ENCODE results near the gene MASP1.

The MASP1 gene

GRCh38 chr3:187230011-187230410, 61.5 kb downstream of the MASP1 start:
- Mint-ChIP-seq H3K4me1 (no peaks in the 10 kb centered on the region), H3K4me3 (no peak overlapping the region)
- DNase-seq = no peak

GRCh38 chr3:187228740-187229139, 62.8 kb downstream of the MASP1 start:
- no peak for ATAC-seq
- no peak overlapping the region for H3K4me3 Mint-ChIP-seq
- H3K27ac Mint-ChIP-seq = peak overlapping the region in 1 of 2 donors; percentile 38
- DNase-seq = no peak
- no peaks in the 10 kb centered on the region for H3K4me1 Mint-ChIP-seq
- H3K9me3 Mint-ChIP-seq = no peaks in the 10 kb centered on the region
- H3K27me3 Mint-ChIP-seq = peaks cover 24% of the 10 kb centered on the region

More at GRCh38 chr3:187230011-187230410, 61.5 kb downstream of the MASP1 start:
- Mint-ChIP-seq H3K27ac (no peak overlapping the region), H3K27me3 (peaks cover 23% of the 10 kb centered on the region), H3K9me3 (no peaks in the 10 kb centered on the region)
- no peak for ATAC-seq

DNA sequence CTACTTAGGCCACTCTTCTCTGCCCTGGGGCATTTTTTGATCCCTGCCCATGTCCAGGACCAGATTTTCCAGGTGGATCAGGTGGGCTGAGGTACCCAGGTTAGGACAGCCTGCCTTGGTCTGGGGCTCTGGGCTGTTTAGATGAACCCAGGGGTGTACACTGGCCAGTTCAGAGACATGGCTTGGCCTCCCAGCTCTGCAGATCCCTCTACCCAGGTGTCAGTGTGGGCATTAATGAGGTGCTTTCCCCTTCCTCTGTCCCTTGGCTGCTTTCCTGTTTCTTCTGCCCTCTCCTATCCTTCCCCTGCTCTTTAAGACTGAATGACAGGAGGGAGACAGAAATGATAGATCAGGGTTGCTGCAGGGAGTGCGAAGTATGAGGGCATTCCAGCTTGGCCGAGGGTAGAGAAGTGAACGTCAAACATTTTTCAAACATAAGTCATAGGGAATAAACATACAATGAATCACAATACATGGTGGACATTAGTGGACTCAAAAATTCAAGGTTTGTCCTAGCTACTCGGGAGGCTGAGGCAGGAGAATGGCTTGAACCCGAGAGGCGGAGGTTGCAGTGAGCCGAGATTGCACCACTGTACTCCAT, 63.8 kb downstream of the MASP1 start:
- DNase-seq (no peak), ATAC-seq (no peak)
- peaks cover 24% of the 10 kb centered on the region for H3K27me3 Mint-ChIP-seq
- H3K4me3 Mint-ChIP-seq = no peak overlapping the region
- no peak overlapping the region for H3K27ac Mint-ChIP-seq
- no peaks in the 10 kb centered on the region for H3K9me3 Mint-ChIP-seq
- no peaks in the 10 kb centered on the region for H3K4me1 Mint-ChIP-seq

GRCh38 chr3:187223799-187224198, 67.7 kb downstream of the MASP1 start:
- DNase-seq (no peak), ATAC-seq (no peak)

DNA sequence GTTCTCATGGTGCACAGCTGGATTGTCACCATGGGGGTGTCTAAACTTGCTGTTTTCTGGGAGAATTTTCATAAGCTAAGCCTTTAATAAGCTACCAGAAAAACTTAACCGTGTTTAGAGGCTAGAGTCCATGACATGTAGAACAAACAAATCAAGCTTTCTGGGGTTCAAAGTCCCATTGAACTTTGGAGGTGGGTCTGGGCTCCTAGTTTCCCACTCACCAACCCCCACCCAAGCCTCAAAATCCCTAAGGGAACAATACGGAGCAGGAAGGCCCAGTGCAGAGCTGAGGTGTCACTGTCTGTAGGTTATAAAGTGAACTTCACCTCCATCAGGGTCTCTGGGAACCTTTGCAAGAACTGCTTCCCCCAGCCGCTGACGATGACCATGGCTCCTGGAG, 68.7 kb downstream of the MASP1 start:
- Mint-ChIP-seq H3K27ac (no peak overlapping the region), H3K4me1 (no peaks in the 10 kb centered on the region), H3K9me3 (no peaks in the 10 kb centered on the region), H3K27me3 (peaks cover 11% of the 10 kb centered on the region), H3K4me3 (no peak overlapping the region)
- ATAC-seq (no peak), DNase-seq (no peak)

More at GRCh38 chr3:187223799-187224198, 67.7 kb downstream of the MASP1 start:
- Mint-ChIP-seq H3K9me3 (no peaks in the 10 kb centered on the region), H3K4me1 (no peaks in the 10 kb centered on the region), H3K27me3 (peaks cover 17% of the 10 kb centered on the region), H3K27ac (no peak overlapping the region), H3K4me3 (no peak overlapping the region)

DNA sequence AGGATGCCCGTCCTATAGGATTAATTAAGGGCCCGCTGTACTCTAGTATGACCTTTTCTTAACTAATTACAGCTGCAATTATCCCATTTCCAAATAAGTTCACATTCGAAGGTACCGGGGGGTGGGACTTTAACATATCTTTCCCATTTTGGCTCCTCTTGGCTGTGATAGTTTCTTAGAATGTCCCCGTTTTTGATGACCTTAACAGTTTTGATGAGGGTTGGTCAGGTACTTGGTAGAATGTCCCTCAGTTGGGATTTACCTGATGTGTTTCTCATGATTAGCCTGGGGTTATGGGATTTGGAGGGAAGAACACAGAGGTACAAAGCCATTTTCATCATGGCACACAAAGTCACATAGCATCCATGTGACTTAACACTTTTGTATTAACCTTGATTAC, 76.1 kb downstream of the MASP1 start:
- no peak overlapping the region for H3K4me3 Mint-ChIP-seq
- no peaks in the 10 kb centered on the region for H3K27me3 Mint-ChIP-seq
- no peaks in the 10 kb centered on the region for H3K4me1 Mint-ChIP-seq
- no peak overlapping the region for H3K27ac Mint-ChIP-seq
- no peaks in the 10 kb centered on the region for H3K9me3 Mint-ChIP-seq
- DNase-seq (no peak), ATAC-seq (no peak)

DNA sequence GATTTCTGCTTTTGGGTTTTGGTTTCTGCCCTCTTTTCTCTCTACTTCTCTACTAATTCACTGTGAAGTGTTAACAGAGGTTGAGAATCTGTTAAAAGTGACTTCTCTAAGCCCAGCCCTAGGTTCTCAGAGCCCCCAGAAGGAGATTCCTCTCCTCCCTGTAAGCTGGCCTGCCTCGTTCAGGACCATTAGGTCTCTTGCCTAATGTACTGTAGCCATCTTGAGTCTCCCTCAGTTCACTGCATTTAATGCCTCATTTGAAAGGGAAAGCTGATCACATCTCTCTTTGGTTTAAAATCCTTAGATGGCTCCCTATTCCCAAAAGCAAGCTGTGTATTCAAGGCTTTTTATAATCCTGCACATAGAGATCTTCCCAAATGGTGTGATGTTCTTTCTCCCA, 77.9 kb downstream of the MASP1 start:
- ATAC-seq (no peak), DNase-seq (no peak)
- Mint-ChIP-seq H3K9me3 (no peaks in the 10 kb centered on the region), H3K27me3 (no peaks in the 10 kb centered on the region), H3K4me1 (no peaks in the 10 kb centered on the region), H3K27ac (no peak overlapping the region), H3K4me3 (no peak overlapping the region)

- Mint-ChIP-seq H3K4me1 (no peaks in the 10 kb centered on the region), H3K9me3 (peaks cover 0 to 3% of the 10 kb centered on the region in 2 donors), H3K27me3 (no peaks in the 10 kb centered on the region), H3K27ac (no peak overlapping the region), H3K4me3 (no peak overlapping the region)
- no peak for DNase-seq
- ATAC-seq = no peak
Measured at GRCh38 chr3:187212705-187213104, 78.8 kb downstream of the MASP1 start.

DNA sequence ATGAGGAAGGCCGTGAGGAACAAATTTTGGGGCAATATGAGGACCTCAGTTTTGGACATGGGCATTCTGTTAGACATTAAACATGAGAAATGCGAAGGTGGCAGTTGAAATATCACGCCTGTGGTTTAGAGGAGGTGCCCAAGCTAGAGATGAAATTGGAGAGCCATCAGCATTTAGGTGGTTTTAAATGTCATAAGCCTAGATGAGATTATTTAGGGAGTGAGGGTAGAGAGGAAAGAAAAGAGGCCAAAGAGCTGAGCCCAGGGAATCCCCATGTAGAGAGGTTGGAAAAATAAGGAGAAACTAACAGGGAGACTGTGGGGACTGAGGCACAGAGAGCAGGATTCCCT, 79.4 kb downstream of the MASP1 start:
- DNase-seq = no peak
- peaks cover 0 to 4% of the 10 kb centered on the region in 2 donors for H3K9me3 Mint-ChIP-seq
- H3K27me3 Mint-ChIP-seq = no peaks in the 10 kb centered on the region
- no peak overlapping the region for H3K4me3 Mint-ChIP-seq
- H3K27ac Mint-ChIP-seq = peak overlapping the region in 1 of 2 donors; percentile 50
- H3K4me1 Mint-ChIP-seq = no peaks in the 10 kb centered on the region
- no peak for ATAC-seq

GRCh38 chr3:187211532-187212195, 79.9 kb downstream of the MASP1 start:
- ATAC-seq = no peak
- no peaks in the 10 kb centered on the region for H3K4me1 Mint-ChIP-seq
- no peak overlapping the region for H3K4me3 Mint-ChIP-seq
- H3K9me3 Mint-ChIP-seq = peaks cover 0 to 4% of the 10 kb centered on the region in 2 donors
- no peak for DNase-seq
- no peaks in the 10 kb centered on the region for H3K27me3 Mint-ChIP-seq
- H3K27ac Mint-ChIP-seq = no peak overlapping the region

DNA sequence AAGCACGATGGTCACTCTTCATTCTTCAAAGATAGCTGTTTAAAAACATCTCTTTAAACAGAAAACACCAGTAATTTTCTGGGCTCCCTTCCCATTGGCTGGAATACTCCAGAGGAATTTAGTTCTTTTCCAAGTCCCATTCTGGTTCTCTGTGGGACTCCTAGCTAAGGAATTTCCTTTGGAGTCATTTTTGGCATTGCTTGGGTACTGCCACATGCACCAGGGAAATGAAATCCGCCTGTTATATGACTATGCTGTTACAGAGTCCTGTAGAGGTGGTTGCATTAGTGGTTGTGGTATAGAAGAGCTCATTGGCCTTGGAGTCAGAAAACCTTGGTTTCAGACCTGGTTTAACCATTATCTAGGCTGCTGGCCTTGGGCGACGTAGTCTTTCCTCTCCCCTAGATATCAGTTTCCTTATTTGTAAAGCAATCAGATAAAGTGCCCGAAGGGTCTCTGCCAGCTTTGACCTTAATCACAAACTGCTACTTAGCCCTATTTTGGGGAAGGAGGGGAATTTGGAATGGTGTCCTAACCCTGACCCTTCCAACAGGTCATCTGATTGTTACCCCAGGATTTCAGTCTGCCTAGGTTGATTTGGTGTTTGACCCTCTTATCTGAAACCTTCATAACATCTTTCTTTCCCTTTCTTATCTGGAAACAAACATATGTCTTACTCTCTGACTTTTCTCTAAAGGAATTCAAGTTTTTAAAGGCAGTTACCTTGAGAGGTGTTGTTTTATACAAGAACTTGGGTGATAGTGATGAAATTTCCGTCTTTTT, 80.8 kb downstream of the MASP1 start:
- H3K4me3 Mint-ChIP-seq = no peak overlapping the region
- H3K4me1 Mint-ChIP-seq = no peaks in the 10 kb centered on the region
- H3K9me3 Mint-ChIP-seq = peaks cover 0 to 4% of the 10 kb centered on the region in 2 donors
- DNase-seq (no peak), ATAC-seq (no peak)
- H3K27ac Mint-ChIP-seq = no peak overlapping the region
- no peaks in the 10 kb centered on the region for H3K27me3 Mint-ChIP-seq

GRCh38 chr3:187210091-187210490, 81.4 kb downstream of the MASP1 start:
- no peak for ATAC-seq
- Mint-ChIP-seq H3K27ac (no peak overlapping the region), H3K4me3 (no peak overlapping the region)

GRCh38 chr3:187209491-187209890, 82.0 kb downstream of the MASP1 start:
- Mint-ChIP-seq H3K4me3 (no peak overlapping the region), H3K4me1 (no peaks in the 10 kb centered on the region), H3K27ac (no peak overlapping the region), H3K27me3 (peaks cover 11% of the 10 kb centered on the region), H3K9me3 (peaks cover 0 to 4% of the 10 kb centered on the region in 2 donors)
- ATAC-seq (no peak), DNase-seq (no peak)

More at GRCh38 chr3:187210091-187210490, 81.4 kb downstream of the MASP1 start:
- DNase-seq = no peak
- Mint-ChIP-seq H3K4me1 (no peaks in the 10 kb centered on the region), H3K9me3 (peaks cover 0 to 4% of the 10 kb centered on the region in 2 donors), H3K27me3 (peaks cover 6% of the 10 kb centered on the region)

GRCh38 chr3:187208159-187208558, 83.4 kb downstream of the MASP1 start:
- ATAC-seq = no peak
- peaks cover 11% of the 10 kb centered on the region for H3K27me3 Mint-ChIP-seq
- H3K4me1 Mint-ChIP-seq = no peaks in the 10 kb centered on the region

DNA sequence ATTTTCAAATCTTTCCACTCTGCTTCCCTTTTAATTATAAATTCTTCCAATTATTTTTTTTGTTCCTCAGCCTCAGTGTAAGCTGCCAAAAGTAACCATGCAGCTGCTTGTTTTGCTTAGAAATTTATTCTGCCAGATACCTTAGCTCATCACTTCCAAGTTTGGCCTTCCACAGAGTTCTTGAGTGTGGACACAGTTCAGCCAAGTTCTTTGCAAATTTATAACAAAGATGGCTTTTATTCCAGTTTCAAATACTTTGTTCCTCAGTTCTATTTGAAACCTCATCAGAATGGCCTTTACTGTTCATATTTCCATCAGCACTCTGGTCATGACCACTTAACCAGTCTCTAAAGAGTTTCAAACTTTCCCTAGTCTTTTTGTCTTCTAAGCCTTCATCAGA, 83.9 kb downstream of the MASP1 start:
- Mint-ChIP-seq H3K27ac (no peak overlapping the region), H3K4me1 (no peaks in the 10 kb centered on the region), H3K4me3 (no peak overlapping the region), H3K27me3 (peaks cover 11% of the 10 kb centered on the region), H3K9me3 (peaks cover 0 to 4% of the 10 kb centered on the region in 2 donors)
- no peak for ATAC-seq
- DNase-seq = no peak

More at GRCh38 chr3:187208159-187208558, 83.4 kb downstream of the MASP1 start:
- H3K9me3 Mint-ChIP-seq = peaks cover 0 to 4% of the 10 kb centered on the region in 2 donors
- H3K4me3 Mint-ChIP-seq = no peak overlapping the region
- DNase-seq = no peak
- no peak overlapping the region for H3K27ac Mint-ChIP-seq

DNA sequence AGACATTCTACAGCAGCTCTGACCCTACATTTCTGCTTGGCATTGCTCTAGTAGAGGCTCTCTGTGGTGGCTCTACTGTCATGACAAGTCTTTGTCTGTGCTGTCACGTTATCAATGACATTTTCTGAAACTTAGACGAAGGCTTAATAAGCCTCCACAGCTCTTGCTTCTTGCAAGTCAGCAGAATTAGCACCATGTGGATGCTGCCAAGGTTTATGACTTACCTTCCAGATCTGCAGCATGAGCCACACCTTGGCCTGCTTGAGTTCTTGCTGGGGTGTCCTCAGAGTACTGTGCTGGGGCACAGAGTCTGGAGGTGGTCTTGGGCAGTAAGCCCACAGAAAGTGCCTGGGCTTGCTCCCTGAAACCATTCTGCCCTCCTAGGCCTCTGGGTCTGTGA, 84.5 kb downstream of the MASP1 start:
- peaks cover 0 to 4% of the 10 kb centered on the region in 2 donors for H3K9me3 Mint-ChIP-seq
- no peak overlapping the region for H3K4me3 Mint-ChIP-seq
- no peak for DNase-seq
- ATAC-seq = no peak
- H3K27ac Mint-ChIP-seq = no peak overlapping the region
- H3K27me3 Mint-ChIP-seq = peaks cover 17% of the 10 kb centered on the region
- H3K4me1 Mint-ChIP-seq = no peaks in the 10 kb centered on the region

Measured in stimulated activated naive CD8-positive, alpha-beta T cell treated with anti-CD3 and anti-CD28 coated beads, Interleukin-15, amount 100 ng/mL, for 72 hours (primary cell).